HG02852 (cell line): ENCODE results near the gene GPC3.
"Not testable (repeated sequence)": the region's sequence is repeated elsewhere in the genome, so short reads cannot be mapped to it uniquely, and the experiment has no call there.

Experiments used
- ATAC-seq: cut with Tn5 transposase; IDR thresholded peaks from one replicate; pipeline ENCODE4 v1.9.1; 2021; ENCODE audit warnings: mild to moderate bottlenecking, moderate library complexity; ENCODE audit not compliant: unreplicated experiment

The GPC3 gene

GRCh38 chrX:133985164-133985966, at the start of gene GPC3:
Gene GPC3, minus strand, starts transcription at chrX:133985594.
- no peak for ATAC-seq

- ATAC-seq, result no peak
Measured at GRCh38 chrX:134032441-134032840, 47.0 kb upstream of the GPC3 start.

GRCh38 chrX:134026565-134027311, 41.3 kb upstream of the GPC3 start:
- ATAC-seq, result no peak

DNA sequence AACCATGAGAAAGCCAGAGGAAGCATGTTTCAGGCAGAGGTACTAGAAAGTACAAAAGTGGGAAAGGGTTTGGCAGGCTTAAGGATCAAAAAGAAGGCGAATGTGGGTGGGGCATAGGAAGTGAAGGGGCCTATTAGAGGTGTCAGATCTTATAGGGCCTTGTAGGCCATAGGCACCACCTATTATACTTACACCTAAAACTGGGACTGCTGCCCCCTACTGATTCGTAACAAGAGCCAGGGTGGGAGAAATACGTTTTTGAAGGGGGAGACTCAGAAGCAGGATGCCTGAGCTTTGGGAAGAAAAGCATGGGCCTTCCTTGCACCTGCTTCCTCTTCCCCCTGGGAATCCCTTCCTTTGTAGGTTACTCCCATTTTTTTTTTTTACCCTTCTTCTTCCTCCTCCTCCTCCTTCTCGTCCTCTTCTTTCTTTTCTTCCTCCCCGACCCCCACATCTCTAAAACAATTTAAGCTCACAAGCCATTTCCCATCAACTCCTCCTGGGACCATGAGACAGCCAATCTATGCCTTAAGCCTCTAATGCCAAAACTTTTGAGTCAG, 40.7 kb upstream of the GPC3 start:
- ATAC-seq, result no peak

- ATAC-seq, result no peak
Measured at GRCh38 chrX:134024686-134025377, 39.4 kb upstream of the GPC3 start.

- no peak for ATAC-seq
Measured at GRCh38 chrX:134023851-134024281, 38.5 kb upstream of the GPC3 start.

DNA sequence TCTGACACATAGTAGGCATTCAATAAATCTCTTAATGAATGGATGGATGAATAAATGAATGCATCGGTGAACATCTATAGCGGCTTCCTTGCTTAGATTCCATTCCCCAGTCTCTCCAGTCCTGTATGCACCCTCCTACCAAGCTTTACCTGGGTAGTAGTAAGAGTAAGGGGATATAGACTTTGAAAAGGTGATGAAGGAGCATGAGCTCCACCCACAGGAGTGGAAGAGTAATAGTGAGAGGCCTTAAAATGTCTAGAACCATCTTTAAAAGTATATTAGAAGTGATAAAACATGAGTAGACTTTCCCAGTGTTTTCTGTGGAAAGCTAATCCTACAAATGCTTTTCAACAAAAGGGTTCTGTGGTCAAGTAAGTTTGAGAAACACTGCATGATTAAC, 35.5 kb upstream of the GPC3 start:
- ATAC-seq, result no peak

DNA sequence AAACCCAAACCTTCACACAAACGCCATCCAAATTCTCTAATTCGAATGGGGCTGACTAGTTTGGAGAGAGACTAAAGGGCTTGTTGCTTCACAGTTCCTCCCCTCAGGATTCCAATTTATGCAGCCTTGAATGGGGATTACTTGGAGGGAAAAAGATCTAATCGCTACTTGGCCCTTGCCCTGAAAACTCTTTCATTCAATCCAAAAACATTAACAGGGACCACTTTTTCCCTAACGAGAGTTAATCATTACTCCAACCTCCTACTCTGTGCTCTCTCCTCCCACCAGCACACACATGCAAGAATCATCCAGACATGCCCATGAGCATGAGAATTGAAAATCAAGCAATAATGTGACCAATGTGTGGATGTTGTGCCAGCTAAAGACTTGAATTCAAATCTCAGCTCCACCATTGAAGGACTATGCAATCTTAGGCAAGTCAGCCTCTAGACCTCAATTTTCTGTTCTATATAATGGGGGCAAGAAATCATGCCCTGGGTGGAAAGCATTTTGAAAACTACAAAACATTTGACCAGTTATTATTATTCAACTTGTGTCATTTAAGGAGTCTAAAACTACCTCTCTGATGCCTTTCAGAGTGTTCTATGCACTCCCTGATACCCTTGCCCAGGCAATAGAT, 34.3 kb upstream of the GPC3 start:
- no peak for ATAC-seq

GRCh38 chrX:134016309-134016708, 30.9 kb upstream of the GPC3 start:
- ATAC-seq, result not testable (repeated sequence)

- ATAC-seq, result not testable (repeated sequence)
Measured at GRCh38 chrX:134015510-134015909, 30.1 kb upstream of the GPC3 start.

DNA sequence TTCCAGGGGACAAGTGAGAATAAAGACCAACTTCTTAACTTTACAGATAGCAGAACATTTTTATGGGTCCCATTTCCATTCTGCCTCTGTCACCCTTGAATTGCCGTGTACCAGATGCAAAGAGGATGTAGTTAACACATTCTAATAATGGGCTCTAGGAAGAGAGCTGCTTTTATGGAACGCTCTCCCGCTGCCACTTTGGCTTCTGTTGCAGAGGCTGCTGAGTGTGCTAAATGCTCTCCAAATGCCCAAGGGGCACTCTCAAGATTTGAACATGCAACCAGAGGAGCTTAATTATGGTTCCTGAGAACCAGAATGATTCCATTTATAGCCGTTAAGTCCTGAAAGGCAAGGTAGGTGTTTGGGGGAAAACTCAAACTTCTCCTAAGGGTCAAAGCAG, 28.1 kb upstream of the GPC3 start:
- ATAC-seq, result no peak

DNA sequence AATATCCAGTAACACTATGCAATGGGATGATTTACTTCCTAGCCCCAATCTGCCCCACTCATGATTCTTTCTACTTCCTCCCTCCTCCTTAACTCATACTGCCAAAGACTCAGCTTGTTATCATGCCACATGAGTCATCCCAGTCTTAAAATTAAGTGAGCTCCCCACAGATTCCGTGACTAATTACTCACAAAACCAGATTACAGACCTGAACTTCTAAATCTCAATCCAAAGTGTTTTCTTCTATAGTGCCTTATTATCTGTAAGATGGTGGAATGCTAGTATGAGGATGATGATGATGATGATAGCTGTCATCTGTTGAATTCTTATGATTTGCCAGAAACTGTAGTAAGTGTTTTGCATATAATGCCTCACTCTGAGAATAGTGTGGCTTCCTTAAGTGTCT, 27.7 kb upstream of the GPC3 start:
- no peak for ATAC-seq

GRCh38 chrX:134010690-134011089, 25.3 kb upstream of the GPC3 start:
- ATAC-seq, result no peak

- no peak for ATAC-seq
Measured at GRCh38 chrX:134007716-134008115, 22.3 kb upstream of the GPC3 start.

DNA sequence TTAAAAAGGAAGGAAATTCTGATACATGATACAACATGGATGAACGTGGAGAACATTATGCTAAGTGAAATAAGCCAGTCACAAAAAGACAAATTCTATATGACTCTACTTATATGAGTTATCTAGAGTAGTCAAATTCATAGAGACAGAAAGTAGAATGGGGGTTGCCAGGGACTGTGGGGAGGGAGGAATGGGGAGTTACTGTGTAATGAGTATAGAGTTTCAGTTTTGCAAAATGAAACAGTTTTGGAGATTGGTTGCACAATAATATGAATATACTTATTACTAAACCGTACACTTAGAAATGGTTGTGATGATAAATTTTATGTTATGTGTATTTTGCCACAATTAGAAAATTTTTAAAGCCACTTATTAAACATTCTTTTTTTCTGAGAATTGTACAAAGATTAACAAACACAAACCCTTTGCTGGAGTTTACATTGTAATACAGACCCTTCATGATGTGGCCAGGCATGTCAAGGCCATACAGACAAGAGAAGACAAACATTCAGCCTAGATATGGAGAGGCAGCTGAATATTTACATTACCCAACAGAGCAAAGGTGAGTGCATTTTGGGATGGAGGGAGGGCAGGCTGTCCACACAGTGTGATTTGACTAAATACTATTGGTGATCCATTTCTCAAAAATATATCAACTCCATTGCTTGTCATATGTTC, 21.2 kb upstream of the GPC3 start:
- ATAC-seq, result peak; percentile 55

DNA sequence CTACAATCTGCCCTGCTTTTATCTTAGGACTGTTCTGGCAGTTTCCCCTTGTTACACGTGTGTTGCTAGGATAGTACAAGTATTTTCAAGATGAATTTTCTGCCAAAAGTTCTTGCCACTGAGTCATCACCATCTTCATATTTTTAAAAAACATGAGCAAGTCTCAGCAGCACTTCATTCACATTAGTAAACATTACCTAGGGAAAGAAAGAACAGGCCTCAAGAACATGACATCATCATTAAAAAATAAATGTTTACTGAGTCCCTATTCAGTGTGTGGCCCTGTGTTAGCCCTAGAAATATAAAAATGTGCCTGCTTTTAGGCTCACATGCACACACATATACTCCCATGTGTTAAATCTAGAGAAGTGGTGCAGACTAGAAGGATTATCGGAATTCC, 18.7 kb upstream of the GPC3 start:
- no peak for ATAC-seq

DNA sequence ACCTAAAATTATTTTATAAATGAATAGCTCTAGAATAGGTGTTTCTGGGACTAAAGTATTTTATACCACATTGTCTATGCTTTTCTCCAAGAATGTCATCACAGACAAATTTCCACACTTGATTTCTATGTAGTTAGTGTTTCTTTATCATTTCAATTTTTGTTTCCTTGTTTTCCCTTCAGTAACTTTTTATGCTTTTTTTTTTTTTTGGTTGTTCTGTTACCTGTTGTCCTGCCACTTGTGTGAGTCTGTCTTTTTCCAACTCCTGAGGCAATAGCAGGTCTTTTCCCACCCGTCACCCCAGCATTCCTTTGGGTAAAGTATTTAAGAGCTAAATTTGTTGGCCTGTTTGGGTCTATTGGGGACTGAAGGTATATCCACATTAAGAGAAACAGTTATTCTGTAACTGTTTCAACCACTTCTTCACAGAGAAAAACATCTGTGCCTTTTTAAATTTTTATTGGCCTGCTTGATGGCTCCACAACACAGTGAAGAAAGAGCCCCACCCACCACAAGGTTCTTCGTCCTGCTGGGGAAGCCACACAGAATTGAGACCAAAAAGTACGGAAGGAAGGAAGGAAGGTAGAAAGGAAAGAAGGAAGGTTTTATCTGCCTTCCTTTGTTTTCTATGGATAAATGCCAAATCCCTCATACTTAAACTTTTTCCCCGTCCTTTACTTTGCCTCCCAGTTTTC, 17.7 kb upstream of the GPC3 start:
- no peak for ATAC-seq

GRCh38 chrX:134000260-134001245, 15.2 kb upstream of the GPC3 start:
- ATAC-seq, result no peak
